HFFc6 (cell line): ENCODE results near the gene EXOC3. TPM values are rescaled to one million over a fixed set of nuclear protein-coding genes. Genes with fewer than 3 reads are reported as not detected.

Source experiments
- DNase-seq: peaks from one replicate; pipeline ENCODE4 v3.0.0-alpha.2; 2018
- H3K27ac Mint-ChIP-seq: 2 replicates; pipeline ENCODE4 v1.8.0; 2020; ENCODE audit warnings: mild to moderate bottlenecking, mixed read lengths
- H3K27me3 Mint-ChIP-seq: 2 replicates; pipeline ENCODE4 v1.8.0; 2021; ENCODE audit warnings: mild to moderate bottlenecking, moderate library complexity, mixed read lengths; ENCODE audit not compliant: insufficient read depth
- H3K36me3 Mint-ChIP-seq: 2 replicates; pipeline ENCODE4 v1.8.0; 2021; ENCODE audit warnings: low read depth, mixed read lengths
- H3K4me1 Mint-ChIP-seq: 2 replicates; pipeline ENCODE4 v1.8.0; 2020; ENCODE audit warnings: low read depth, mixed read lengths
- H3K4me3 Mint-ChIP-seq: 2 replicates; pipeline ENCODE4 v1.8.0; 2020; ENCODE audit warnings: mild to moderate bottlenecking, moderate library complexity, mixed read lengths
- H3K9me3 Mint-ChIP-seq: 2 replicates; pipeline ENCODE4 v1.8.0; 2020; ENCODE audit warnings: mild to moderate bottlenecking, mixed read lengths
- total RNA-seq, 6 experiments: library from RNA; stranded (reverse); fragmentation: NEBNext Ultra II Directional; extraction: Animal tissue kit (Norgen Biotek cat#: 25700); gene quantifications; 2 replicates in 1 of 6; 3 replicates in 5 of 6; pipeline ENCODE4 v1.2.3, GENCODE V29; 2021
- TF ChIP-seq, protein P1 (sequence below): fragments of 200-600 bp; sonication (generic); IDR thresholded peaks from 2 replicates; pipeline ENCODE4 v1.5.0; 2021; ENCODE audit warnings: antibody characterized with exemption, mild to moderate bottlenecking

The EXOC3 gene
- total RNA-seq, 6 experiments from 2014 or later: 46.8 to 54.1 (median 50.3) TPM

GRCh38 chr5:469752-470483, 26.9 kb downstream of the EXOC3 start:
- TF ChIP-seq, protein P1, sequence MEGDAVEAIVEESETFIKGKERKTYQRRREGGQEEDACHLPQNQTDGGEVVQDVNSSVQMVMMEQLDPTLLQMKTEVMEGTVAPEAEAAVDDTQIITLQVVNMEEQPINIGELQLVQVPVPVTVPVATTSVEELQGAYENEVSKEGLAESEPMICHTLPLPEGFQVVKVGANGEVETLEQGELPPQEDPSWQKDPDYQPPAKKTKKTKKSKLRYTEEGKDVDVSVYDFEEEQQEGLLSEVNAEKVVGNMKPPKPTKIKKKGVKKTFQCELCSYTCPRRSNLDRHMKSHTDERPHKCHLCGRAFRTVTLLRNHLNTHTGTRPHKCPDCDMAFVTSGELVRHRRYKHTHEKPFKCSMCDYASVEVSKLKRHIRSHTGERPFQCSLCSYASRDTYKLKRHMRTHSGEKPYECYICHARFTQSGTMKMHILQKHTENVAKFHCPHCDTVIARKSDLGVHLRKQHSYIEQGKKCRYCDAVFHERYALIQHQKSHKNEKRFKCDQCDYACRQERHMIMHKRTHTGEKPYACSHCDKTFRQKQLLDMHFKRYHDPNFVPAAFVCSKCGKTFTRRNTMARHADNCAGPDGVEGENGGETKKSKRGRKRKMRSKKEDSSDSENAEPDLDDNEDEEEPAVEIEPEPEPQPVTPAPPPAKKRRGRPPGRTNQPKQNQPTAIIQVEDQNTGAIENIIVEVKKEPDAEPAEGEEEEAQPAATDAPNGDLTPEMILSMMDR: no peak
- no peak for DNase-seq
- peaks cover 8% of the 10 kb centered on the region; the same call in 1 of the 2 replicates for H3K36me3 Mint-ChIP-seq
- H3K9me3 Mint-ChIP-seq: no peaks in the 10 kb centered on the region
- peaks cover 9% of the 10 kb centered on the region for H3K4me1 Mint-ChIP-seq
- peaks cover 4% of the 10 kb centered on the region; the same call in 1 of the 2 replicates for H3K27me3 Mint-ChIP-seq
- H3K27ac Mint-ChIP-seq: no peak overlapping the region
- no peak overlapping the region for H3K4me3 Mint-ChIP-seq

DNA sequence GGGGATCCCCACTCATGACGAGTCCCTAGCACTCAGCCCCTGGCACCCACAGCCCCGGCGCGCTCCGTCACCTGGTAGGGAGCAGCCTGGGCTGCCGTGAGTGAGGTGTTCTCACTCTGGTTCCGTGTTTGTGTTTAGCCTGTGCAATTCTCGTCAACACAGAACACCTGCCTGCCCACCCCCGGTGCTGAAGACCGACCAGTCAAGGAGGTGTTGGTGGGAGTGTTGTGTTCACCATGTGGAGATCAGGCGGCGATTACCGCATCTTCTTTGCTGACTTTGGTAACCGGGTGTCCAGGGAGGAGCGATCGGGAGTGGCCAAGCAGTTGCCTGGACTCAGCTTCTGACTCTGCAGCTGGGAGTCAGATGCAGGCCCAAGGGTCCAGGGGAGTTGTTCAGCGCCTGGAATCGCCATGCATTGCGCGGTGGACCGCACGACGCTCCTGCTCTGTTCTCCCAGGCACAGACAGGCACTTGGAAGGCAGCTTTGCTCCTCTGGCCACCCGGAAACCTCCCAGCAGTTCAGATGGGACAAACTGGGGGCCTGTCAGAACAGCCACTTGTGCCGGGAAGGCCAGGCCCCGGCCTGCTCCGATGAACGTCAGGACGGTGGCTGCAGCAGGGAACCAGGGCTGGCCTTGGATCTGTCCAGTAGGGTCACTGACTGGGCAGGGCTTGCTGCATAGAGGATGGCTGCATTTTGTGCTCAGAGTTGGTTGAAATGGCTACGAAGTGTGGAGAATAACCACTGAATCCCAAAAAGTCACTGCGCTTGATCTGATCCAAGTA, 28.2 kb downstream of the EXOC3 start:
- peaks cover 8% of the 10 kb centered on the region for H3K27me3 Mint-ChIP-seq
- peaks cover 8% of the 10 kb centered on the region; the same call in 1 of the 2 replicates for H3K36me3 Mint-ChIP-seq
- H3K4me1 Mint-ChIP-seq: peaks cover 9% of the 10 kb centered on the region
- H3K27ac Mint-ChIP-seq: 0 out of 2 replicates have a peak overlapping the region, but pooled peaks have one; percentile 36
- DNase-seq: no peak
- H3K9me3 Mint-ChIP-seq: no peaks in the 10 kb centered on the region
- TF ChIP-seq, protein P1: no peak
- peak overlapping the region; percentile 84 for H3K4me3 Mint-ChIP-seq

DNA sequence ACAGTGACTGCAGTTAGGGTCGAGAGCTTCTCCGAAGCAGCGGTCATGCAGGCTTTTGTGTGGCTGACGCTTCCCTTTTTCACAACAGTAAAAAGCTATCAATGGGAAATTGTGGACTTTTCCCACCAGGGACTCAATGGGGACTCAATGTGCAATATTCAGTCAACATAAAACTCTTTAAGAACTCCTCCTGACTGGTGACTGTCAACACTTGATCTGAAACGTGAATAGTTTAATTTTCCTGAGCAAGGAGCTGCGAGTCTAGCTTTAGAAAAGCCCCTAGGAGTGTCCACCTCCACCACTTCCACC, 28.7 kb downstream of the EXOC3 start:
- peaks cover 8% of the 10 kb centered on the region; the same call in 1 of the 2 replicates for H3K36me3 Mint-ChIP-seq
- no peaks in the 10 kb centered on the region for H3K9me3 Mint-ChIP-seq
- peak overlapping the region; percentile 36; the same call in 1 of the 2 replicates for H3K27ac Mint-ChIP-seq
- no peak for DNase-seq
- peaks cover 8% of the 10 kb centered on the region for H3K27me3 Mint-ChIP-seq
- peak overlapping the region; percentile 84 for H3K4me3 Mint-ChIP-seq
- TF ChIP-seq, protein P1: no peak
- peaks cover 9% of the 10 kb centered on the region for H3K4me1 Mint-ChIP-seq

DNA sequence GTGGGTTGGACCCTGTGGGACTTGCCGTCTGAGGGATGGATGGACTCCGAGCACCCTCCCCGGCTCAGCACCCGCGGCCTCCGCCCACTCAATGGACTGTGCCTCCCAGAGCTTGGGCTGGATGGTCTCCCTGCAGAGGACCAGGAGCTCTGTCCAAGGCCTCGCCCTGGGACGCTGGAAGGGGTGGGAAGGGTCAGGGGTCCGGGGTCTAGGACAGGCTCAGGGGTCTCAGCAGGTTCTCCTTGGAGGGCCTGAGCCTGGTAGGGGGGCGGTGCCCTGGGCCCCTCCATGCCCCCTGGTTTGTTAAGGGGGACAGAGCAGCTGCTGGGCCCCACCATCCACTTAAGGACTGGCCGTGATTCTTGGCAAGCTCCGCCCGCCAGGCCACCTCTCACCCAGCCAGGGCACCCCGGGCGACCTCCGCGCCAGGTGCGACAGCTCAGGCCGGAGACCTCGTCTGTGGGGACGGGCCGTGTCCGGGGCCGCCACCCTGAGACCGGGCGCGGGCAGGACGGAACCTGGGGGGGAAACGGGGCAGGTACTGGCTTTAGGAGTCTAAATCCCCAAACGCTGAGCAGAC, 29.2 kb downstream of the EXOC3 start:
- Mint-ChIP-seq H3K36me3 (peaks cover 8% of the 10 kb centered on the region; the same call in 1 of the 2 replicates), H3K27me3 (peaks cover 10% of the 10 kb centered on the region), H3K4me1 (peaks cover 9% of the 10 kb centered on the region), H3K4me3 (peak overlapping the region; percentile 84), H3K9me3 (no peaks in the 10 kb centered on the region), H3K27ac (peak overlapping the region; percentile 36; the same call in 1 of the 2 replicates)
- DNase-seq: no peak
- TF ChIP-seq, protein P1: no peak

DNA sequence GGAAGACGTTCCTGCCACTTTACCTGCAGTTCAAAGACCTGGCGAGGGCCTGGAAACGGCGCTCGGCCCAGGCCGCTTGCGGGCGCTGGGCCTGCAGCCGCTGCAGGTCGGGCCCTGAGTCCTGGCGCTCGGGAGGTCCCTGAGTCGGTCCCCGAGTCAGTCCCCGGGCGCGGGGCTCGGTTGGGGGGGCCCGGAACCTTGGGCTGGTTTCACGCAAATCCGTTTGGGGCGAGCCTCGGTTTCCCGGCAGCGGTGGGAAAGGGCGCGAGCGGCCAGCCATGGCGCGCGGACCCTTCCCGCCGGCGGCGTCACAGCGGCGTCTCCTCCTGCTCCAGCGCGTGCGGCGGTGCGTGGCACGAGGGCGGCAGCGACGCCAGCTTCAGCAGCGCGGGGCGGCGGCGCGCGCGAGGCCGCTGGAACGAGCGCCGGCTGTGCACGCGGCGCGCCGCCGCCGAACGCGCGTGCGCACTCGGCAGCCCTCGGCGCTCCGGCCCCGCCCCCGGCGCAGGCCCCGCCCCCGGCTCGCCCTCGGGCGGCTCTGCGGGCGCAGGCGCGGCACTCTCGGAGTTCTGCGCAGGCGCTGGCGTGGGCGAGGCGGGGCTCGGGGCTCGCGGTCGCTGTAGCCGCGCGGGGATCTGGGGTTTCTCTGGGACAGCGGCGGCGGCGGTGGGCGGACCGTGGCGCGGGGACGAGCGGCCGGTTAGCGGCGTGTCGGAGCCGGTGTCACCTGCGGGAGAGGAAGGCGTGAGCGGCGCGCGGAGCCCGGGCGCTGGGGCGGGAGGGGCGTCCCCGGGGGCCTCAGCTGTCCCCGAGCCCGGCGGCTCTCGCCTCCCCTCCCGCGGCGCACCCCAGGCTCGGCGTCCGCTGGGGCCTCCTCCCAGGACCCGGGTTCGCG, 29.9 kb downstream of the EXOC3 start:
- Mint-ChIP-seq H3K27ac (peak overlapping the region; percentile 46; the same call in 1 of the 2 replicates), H3K4me1 (peaks cover 9% of the 10 kb centered on the region), H3K4me3 (peak overlapping the region; percentile 84), H3K9me3 (no peaks in the 10 kb centered on the region), H3K27me3 (peaks cover 10% of the 10 kb centered on the region), H3K36me3 (peaks cover 8% of the 10 kb centered on the region; the same call in 1 of the 2 replicates)
- TF ChIP-seq, protein P1: no peak
- peak; percentile 59 for DNase-seq
